Upper lobe of right lung (tissue), 1 donor: ENCODE measurements around the gene STX1A. TPM values are rescaled to one million over a fixed set of nuclear protein-coding genes. Genes with fewer than 3 reads are reported as not detected.
"Not testable (repeated sequence)": the region's sequence is repeated elsewhere in the genome, so short reads cannot be mapped to it uniquely, and the experiment has no call there.

Experiments
- ATAC-seq: fragments of 200-7000 bp; cut with Tn5 transposase; one replicate; pipeline ENCODE4 v1.9.1; 2020; ENCODE audit warnings: mild to moderate bottlenecking, moderate library complexity
- DNase-seq: peaks from one replicate; pipeline ENCODE4 v3.0.0-alpha.2; 2020
- H3K27ac ChIP-seq: fragments of 200-600 bp; one replicate; pipeline ENCODE4 v1.8.0; 2022
- H3K27me3 ChIP-seq: fragments of 200-600 bp; one replicate; pipeline ENCODE4 v1.8.0; 2022; ENCODE audit warnings: mild to moderate bottlenecking
- H3K36me3 ChIP-seq: fragments of 200-600 bp; one replicate; pipeline ENCODE4 v1.8.0; 2022
- H3K4me1 ChIP-seq: fragments of 200-600 bp; one replicate; pipeline ENCODE4 v1.8.0; 2022
- H3K4me3 ChIP-seq: fragments of 200-600 bp; one replicate; pipeline ENCODE4 v1.8.0; 2022; ENCODE audit warnings: mild to moderate bottlenecking
- H3K9me3 ChIP-seq: fragments of 200-600 bp; one replicate; pipeline ENCODE4 v1.8.0; 2022
- CTCF ChIP-seq: fragments of 200-600 bp; IDR thresholded peaks from one replicate; pipeline ENCODE4 v1.8.0; 2022; ENCODE audit warnings: antibody characterized with exemption
- intact Hi-C: fragments of 100-400 bp; cut with DNase I; formaldehyde crosslinking; loops from one replicate; pipeline ENCODE4 v1.11.0; 2022
- total RNA-seq: library from RNA; stranded (reverse); fragmentation: NEBNext Ultra II Directional; extraction: Animal tissue kit (Norgen Biotek cat#: 25700); gene quantifications from one replicate; pipeline ENCODE4 v1.2.1, GENCODE V29; 2021
- donor health status: DM: no; HTN: yes; CAD: no; lungs with severe emphysema.

The STX1A gene
- total RNA-seq, 1 donor from 2014 or later: 6.3 TPM

GRCh38 chr7:73681031-73681430 lies 38.4 kb downstream of the STX1A start:
- Histone ChIP-seq H3K27me3 (no peaks in the 10 kb centered on the region), H3K9me3 (no peaks in the 10 kb centered on the region), H3K36me3 (no peaks in the 10 kb centered on the region), H3K4me3 (no peak overlapping the region), H3K27ac (no peak overlapping the region), H3K4me1 (peaks cover 24% of the 10 kb centered on the region)
- no peak for ATAC-seq
- intact Hi-C loops: no loop called here
- no peak for DNase-seq
- no peak for TF ChIP-seq CTCF

- no peaks in the 10 kb centered on the region for H3K27me3 ChIP-seq
- DNase-seq (no peak), ATAC-seq (no peak)
- no peak overlapping the region for H3K27ac ChIP-seq
- intact Hi-C loops: no loop called here
- TF ChIP-seq CTCF: no peak
- H3K36me3 ChIP-seq: no peaks in the 10 kb centered on the region
- no peak overlapping the region for H3K4me3 ChIP-seq
- peaks cover 24% of the 10 kb centered on the region for H3K4me1 ChIP-seq
- no peaks in the 10 kb centered on the region for H3K9me3 ChIP-seq
These were observed 39.0 kb downstream of the STX1A start for GRCh38 chr7:73680501-73680900.

- intact Hi-C loops: no loop called here
- no peaks in the 10 kb centered on the region for H3K36me3 ChIP-seq
- DNase-seq (no peak), ATAC-seq (no peak)
- H3K9me3 ChIP-seq: no peaks in the 10 kb centered on the region
- no peak overlapping the region for H3K27ac ChIP-seq
- peaks cover 24% of the 10 kb centered on the region for H3K4me1 ChIP-seq
- no peak overlapping the region for H3K4me3 ChIP-seq
- no peak for TF ChIP-seq CTCF
- no peaks in the 10 kb centered on the region for H3K27me3 ChIP-seq
These were observed 39.8 kb downstream of the STX1A start for GRCh38 chr7:73679709-73680108.

GRCh38 chr7:73678862-73679261 lies 40.6 kb downstream of the STX1A start:
- intact Hi-C loops: no loop called here
- H3K4me3 ChIP-seq: no peak overlapping the region
- H3K36me3 ChIP-seq: no peaks in the 10 kb centered on the region
- no peaks in the 10 kb centered on the region for H3K27me3 ChIP-seq
- H3K9me3 ChIP-seq: no peaks in the 10 kb centered on the region
- no peak overlapping the region for H3K27ac ChIP-seq
- DNase-seq: no peak
- H3K4me1 ChIP-seq: peaks cover 24% of the 10 kb centered on the region
- TF ChIP-seq CTCF: no peak
- peak; percentile 2 for ATAC-seq

GRCh38 chr7:73676062-73676461 lies 43.4 kb downstream of the STX1A start:
- DNase-seq, intact Hi-C loops, ATAC-seq, H3K4me3 ChIP-seq, H3K27ac ChIP-seq, H3K36me3 ChIP-seq, H3K9me3 ChIP-seq, H3K27me3 ChIP-seq, H3K4me1 ChIP-seq: not testable (repeated sequence)

- H3K9me3 ChIP-seq: no peaks in the 10 kb centered on the region
- no peak for ATAC-seq
These were observed 44.9 kb downstream of the STX1A start for GRCh38 chr7:73674468-73675124.

More at GRCh38 chr7:73674468-73675124, 44.9 kb downstream of the STX1A start:
- TF ChIP-seq CTCF: no peak
- intact Hi-C loops: no loop called here
- Histone ChIP-seq H3K27me3 (no peaks in the 10 kb centered on the region), H3K27ac (no peak overlapping the region), H3K4me1 (no peaks in the 10 kb centered on the region), H3K4me3 (no peak overlapping the region), H3K36me3 (no peaks in the 10 kb centered on the region)
- DNase-seq: no peak
